Ishikawa (cell line): ENCODE measurements around the gene SLC12A3.

Source experiments
- CEBPB ChIP-seq: IDR thresholded peaks from 2 replicates; pipeline ENCODE4 v1.6.1; 2012
- CREB1 ChIP-seq: IDR thresholded peaks from 2 replicates; pipeline ENCODE4 v1.6.1; 2012; ENCODE audit warnings: low read depth
- EGR1 ChIP-seq: IDR thresholded peaks from 2 replicates; pipeline ENCODE4 v1.6.1; 2012
- EP300 ChIP-seq: IDR thresholded peaks from 2 replicates; pipeline ENCODE4 v1.6.1; 2012; ENCODE audit warnings: borderline replicate concordance
- MAX ChIP-seq: IDR thresholded peaks from 2 replicates; pipeline ENCODE4 v1.6.1; 2012
- RAD21 ChIP-seq: IDR thresholded peaks from 2 replicates; pipeline ENCODE4 v1.6.1; 2012; ENCODE audit warnings: low read depth
- TAF1 ChIP-seq: IDR thresholded peaks from 2 replicates; pipeline ENCODE4 v1.6.1; 2012; ENCODE audit warnings: low read depth, mild to moderate bottlenecking
- YY1 ChIP-seq: IDR thresholded peaks from 2 replicates; pipeline ENCODE4 v1.6.1; 2012; ENCODE audit warnings: low read depth
- ZBTB7A ChIP-seq: IDR thresholded peaks from 2 replicates; pipeline ENCODE4 v1.6.1; 2012; ENCODE audit warnings: low read depth
- TF ChIP-seq, protein P1 (sequence below): IDR thresholded peaks from 2 replicates; pipeline ENCODE4 v1.6.1; 2012; ENCODE audit warnings: low read depth, mild to moderate bottlenecking

GRCh38 chr16:56916571-56917403, 51.8 kb downstream of the SLC12A3 start:
- TF ChIP-seq TAF1 (no peak), EGR1 (no peak), CEBPB (no peak), EP300 (no peak), YY1 (no peak), RAD21 (no peak), ZBTB7A (no peak), MAX (no peak), CREB1 (no peak)
- TF ChIP-seq, protein P1, sequence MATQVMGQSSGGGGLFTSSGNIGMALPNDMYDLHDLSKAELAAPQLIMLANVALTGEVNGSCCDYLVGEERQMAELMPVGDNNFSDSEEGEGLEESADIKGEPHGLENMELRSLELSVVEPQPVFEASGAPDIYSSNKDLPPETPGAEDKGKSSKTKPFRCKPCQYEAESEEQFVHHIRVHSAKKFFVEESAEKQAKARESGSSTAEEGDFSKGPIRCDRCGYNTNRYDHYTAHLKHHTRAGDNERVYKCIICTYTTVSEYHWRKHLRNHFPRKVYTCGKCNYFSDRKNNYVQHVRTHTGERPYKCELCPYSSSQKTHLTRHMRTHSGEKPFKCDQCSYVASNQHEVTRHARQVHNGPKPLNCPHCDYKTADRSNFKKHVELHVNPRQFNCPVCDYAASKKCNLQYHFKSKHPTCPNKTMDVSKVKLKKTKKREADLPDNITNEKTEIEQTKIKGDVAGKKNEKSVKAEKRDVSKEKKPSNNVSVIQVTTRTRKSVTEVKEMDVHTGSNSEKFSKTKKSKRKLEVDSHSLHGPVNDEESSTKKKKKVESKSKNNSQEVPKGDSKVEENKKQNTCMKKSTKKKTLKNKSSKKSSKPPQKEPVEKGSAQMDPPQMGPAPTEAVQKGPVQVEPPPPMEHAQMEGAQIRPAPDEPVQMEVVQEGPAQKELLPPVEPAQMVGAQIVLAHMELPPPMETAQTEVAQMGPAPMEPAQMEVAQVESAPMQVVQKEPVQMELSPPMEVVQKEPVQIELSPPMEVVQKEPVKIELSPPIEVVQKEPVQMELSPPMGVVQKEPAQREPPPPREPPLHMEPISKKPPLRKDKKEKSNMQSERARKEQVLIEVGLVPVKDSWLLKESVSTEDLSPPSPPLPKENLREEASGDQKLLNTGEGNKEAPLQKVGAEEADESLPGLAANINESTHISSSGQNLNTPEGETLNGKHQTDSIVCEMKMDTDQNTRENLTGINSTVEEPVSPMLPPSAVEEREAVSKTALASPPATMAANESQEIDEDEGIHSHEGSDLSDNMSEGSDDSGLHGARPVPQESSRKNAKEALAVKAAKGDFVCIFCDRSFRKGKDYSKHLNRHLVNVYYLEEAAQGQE: no peak
